ENCODE results near the gene ZNF736. TPM values are rescaled to one million over a fixed set of nuclear protein-coding genes. Genes with fewer than 3 reads are reported as not detected.

ZNF736 gene
- total and polyA plus RNA-seq, 7 experiments from 2014 or later = 1.8 to 54.2 (median 23.9) TPM

DNA sequence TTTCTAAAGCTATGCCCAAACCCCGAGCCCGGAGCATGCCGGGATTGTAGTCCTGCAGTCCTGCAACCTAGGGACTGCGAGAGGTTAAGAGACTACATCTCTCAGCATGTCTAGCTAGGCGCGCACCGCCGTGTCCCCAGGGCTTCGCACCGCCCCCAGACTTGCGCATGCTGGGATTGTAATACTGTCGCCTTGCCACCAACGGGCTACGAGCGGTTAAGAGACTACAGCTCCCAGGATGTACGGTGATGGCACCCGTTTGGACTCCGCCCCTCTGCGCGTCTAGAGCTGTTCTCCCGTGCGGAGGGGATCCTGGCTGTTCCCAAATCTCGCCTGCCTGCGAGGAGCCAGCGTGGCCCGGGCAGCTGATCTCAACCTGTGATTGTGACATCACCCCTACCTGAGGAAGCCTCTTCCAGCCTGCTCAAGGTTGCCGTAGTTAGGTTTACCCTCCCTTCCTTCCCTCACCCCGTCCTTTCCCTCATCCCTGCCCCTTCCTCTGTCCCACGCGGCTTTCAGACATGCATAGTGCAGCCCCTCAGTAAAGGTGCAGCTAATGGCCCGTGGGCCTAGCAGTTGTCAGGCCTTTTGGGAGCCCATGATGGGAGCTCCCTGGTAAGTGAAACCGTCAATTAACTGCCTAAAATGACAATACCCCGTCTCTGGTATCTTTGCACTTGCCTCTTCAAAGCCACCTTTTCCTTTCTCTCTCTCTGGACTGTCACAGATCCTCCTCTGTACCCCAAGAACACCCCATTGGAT, 6.3 kb upstream of the ZNF736 start:
- H3K27me3 ChIP-seq (ENCODE audit: control insufficient read depth in 2 of 2, insufficient read depth in 2 of 2, low read length in 2 of 2) = no peaks in the 10 kb centered on the region
- no peaks in the 10 kb centered on the region for H3K9me3 ChIP-seq (ENCODE audit: control insufficient read depth in 2 of 3, low read length in 3 of 3)
- H3K4me3 Mint-ChIP-seq = peak overlapping the region; percentile 90 to 100 (median 96)
- ChIA-PET POLR2A (interaction anchor here (0.6 to 1.8 kb wide), 11 partner anchors 8 to 731 kb away, joined by 3 to 13 read pairs (median 8); partner anchors contain the start of genes ERV3-1, ZNF107, ZNF138 and ZNF273), CTCF (interaction anchor here (0.6 to 1.4 kb wide), 3 partner anchors 256 to 1573 kb away, joined by 3 read pairs; partner anchors contain the start of gene ZNF680)
- peaks cover 0 to 4% (median 0%) of the 10 kb centered on the region in 5 donors for H3K36me3 Mint-ChIP-seq
- H3K27ac Mint-ChIP-seq = peak overlapping the region; percentile 94 to 99 (median 97)
- H3K4me1 ChIP-seq (ENCODE audit: control insufficient read depth in 2 of 2, insufficient read depth in 2 of 2, low read length in 2 of 2) = peaks cover 0 to 13% of the 10 kb centered on the region in 2 donors
- ATAC-seq (peak; percentile 99), DNase-seq (peak; percentile 76 to 95 (median 93))
- peak overlapping the region; percentile 83 for H3K27ac ChIP-seq (ENCODE audit: low read depth, low read length)
- peaks cover 13 to 30% (median 19%) of the 10 kb centered on the region in 7 donors for H3K4me1 Mint-ChIP-seq
- H3K9me3 Mint-ChIP-seq = no peaks in the 10 kb centered on the region
- no peaks in the 10 kb centered on the region for H3K27me3 Mint-ChIP-seq
- intact Hi-C loops (cut with micrococcal nuclease) = loop anchor here (1.0 to 5.0 kb wide), 13 partner anchors 8 to 1675 kb away; partner anchors contain the start of genes ERV3-1 (in 2 of the 2), VKORC1L1 (in 2 of the 2), ZNF107 (in 2 of the 2) and ZNF138 (in 2 of the 2)
- H3K36me3 ChIP-seq (ENCODE audit: control insufficient read depth in 2 of 3, insufficient read depth in 3 of 3, low read length in 3 of 3) = no peaks in the 10 kb centered on the region
- peak overlapping the region; percentile 95 for H3K4me3 ChIP-seq (ENCODE audit: low read length)

- intact Hi-C loops (cut with micrococcal nuclease) = loop anchor here in 1 of 2 donors (5.0 kb wide), 1 partner anchor 1674 kb away; the partner anchor contains the start of gene GUSB
- no peaks in the 10 kb centered on the region for H3K27me3 Mint-ChIP-seq
- no peaks in the 10 kb centered on the region for H3K27me3 ChIP-seq (ENCODE audit: control insufficient read depth in 2 of 2, insufficient read depth in 2 of 2, low read length in 2 of 2)
- ChIA-PET POLR2A (interaction anchor here (0.6 to 1.8 kb wide), 6 partner anchors 9 to 595 kb away, joined by 3 to 13 read pairs (median 8); partner anchors contain the start of genes ZNF138 and ZNF273), CTCF (interaction anchor here (0.9 kb wide), 1 partner anchor 255 kb away, joined by 3 read pairs; the partner anchor contains the start of gene ZNF680)
- H3K36me3 Mint-ChIP-seq = peaks cover 0 to 8% (median 0%) of the 10 kb centered on the region in 5 donors
- H3K4me3 ChIP-seq (ENCODE audit: low read length) = peak overlapping the region; percentile 95
- H3K9me3 ChIP-seq (ENCODE audit: control insufficient read depth in 2 of 3, low read length in 3 of 3) = no peaks in the 10 kb centered on the region
- ATAC-seq (no peak), DNase-seq (no peak)
- H3K4me3 Mint-ChIP-seq = peak overlapping the region; percentile 90 to 100 (median 96)
- H3K4me1 ChIP-seq (ENCODE audit: control insufficient read depth in 2 of 2, insufficient read depth in 2 of 2, low read length in 2 of 2) = peaks cover 0 to 13% of the 10 kb centered on the region in 2 donors
- H3K36me3 ChIP-seq (ENCODE audit: control insufficient read depth in 2 of 3, insufficient read depth in 3 of 3, low read length in 3 of 3) = no peaks in the 10 kb centered on the region
- peaks cover 16 to 34% (median 22%) of the 10 kb centered on the region in 7 donors for H3K4me1 Mint-ChIP-seq
- H3K9me3 Mint-ChIP-seq = peaks cover 0 to 2% (median 0%) of the 10 kb centered on the region in 11 donors
- H3K27ac ChIP-seq (ENCODE audit: low read depth, low read length) = peak overlapping the region; percentile 83
- H3K27ac Mint-ChIP-seq = peak overlapping the region; percentile 94 to 99 (median 97)
Measured at GRCh38 chr7:64308016-64308270, 5.8 kb upstream of the ZNF736 start.

DNA sequence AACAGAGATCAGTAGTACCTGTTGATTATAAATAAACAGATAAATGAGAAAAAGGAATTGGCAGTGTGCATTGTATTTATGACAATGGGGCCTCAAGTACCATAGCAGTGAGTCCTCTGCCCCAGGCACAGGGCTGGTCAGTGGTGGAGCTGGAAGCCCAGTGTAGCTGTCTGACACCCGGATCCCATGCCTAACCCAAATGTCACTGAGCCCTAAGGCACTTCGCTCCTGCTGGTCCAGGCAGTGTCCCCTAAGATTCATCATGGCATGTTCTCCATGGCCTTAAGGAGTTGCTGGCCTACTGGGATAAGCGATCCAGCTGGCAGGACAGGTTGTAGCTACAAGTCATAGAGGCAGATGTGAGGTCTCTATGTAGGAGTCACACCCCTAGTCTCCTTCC, 3.3 kb upstream of the ZNF736 start:
- ATAC-seq (no peak), DNase-seq (no peak)
- H3K4me1 ChIP-seq (ENCODE audit: control insufficient read depth in 2 of 2, insufficient read depth in 2 of 2, low read length in 2 of 2) = peaks cover 8 to 25% of the 10 kb centered on the region in 2 donors
- H3K27ac ChIP-seq (ENCODE audit: low read depth, low read length) = no peak overlapping the region
- no peak overlapping the region for H3K4me3 Mint-ChIP-seq
- POLR2A ChIA-PET = no interaction called here
- intact Hi-C loops (cut with micrococcal nuclease) = loop anchor here in 1 of 2 donors (5.0 to 10.0 kb wide), 2 partner anchors 1804 to 1897 kb away; partner anchors contain the start of genes CRCP and TPST1
- H3K27me3 Mint-ChIP-seq = no peaks in the 10 kb centered on the region
- peaks cover 29 to 58% (median 45%) of the 10 kb centered on the region in 7 donors for H3K4me1 Mint-ChIP-seq
- no peaks in the 10 kb centered on the region for H3K27me3 ChIP-seq (ENCODE audit: control insufficient read depth in 2 of 2, insufficient read depth in 2 of 2, low read length in 2 of 2)
- H3K4me3 ChIP-seq (ENCODE audit: low read length) = no peak overlapping the region
- H3K36me3 Mint-ChIP-seq = peaks cover 0 to 14% (median 0%) of the 10 kb centered on the region in 5 donors
- CTCF ChIA-PET = no interaction called here
- H3K36me3 ChIP-seq (ENCODE audit: control insufficient read depth in 2 of 3, insufficient read depth in 3 of 3, low read length in 3 of 3) = peaks cover 0 to 4% (median 0%) of the 10 kb centered on the region in 3 experiments
- H3K27ac Mint-ChIP-seq = no peak overlapping the region
- H3K9me3 ChIP-seq (ENCODE audit: control insufficient read depth in 2 of 3, low read length in 3 of 3) = no peaks in the 10 kb centered on the region
- peaks cover 0 to 2% (median 0%) of the 10 kb centered on the region in 11 donors for H3K9me3 Mint-ChIP-seq

DNA sequence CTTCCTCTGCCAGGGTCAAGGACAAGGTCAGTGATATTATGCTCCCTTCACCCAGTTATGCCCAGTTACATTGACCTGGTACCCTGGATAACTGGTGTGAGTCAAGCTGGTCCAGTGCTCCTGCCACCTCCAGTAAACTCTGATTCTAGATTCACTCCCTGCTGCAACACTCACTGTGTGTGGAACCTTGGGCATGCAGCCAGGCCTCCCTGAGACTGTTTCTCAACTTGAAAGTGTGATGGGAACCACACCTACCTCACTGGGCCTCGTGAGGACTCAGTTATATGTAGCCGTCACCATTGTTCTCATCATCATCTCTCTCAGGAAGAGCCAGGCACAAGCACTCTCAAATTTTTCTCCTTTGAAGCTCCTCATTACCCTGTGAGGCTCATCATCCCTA, 935 bp upstream of the ZNF736 start:
- H3K4me3 Mint-ChIP-seq = peak overlapping the region in 3 of 10 donors; percentile 25 to 90 (median 38)
- Histone ChIP-seq H3K36me3 (ENCODE audit: control insufficient read depth in 2 of 3, insufficient read depth in 3 of 3, low read length in 3 of 3) (peaks cover 0 to 8% (median 0%) of the 10 kb centered on the region in 3 experiments), H3K4me1 (ENCODE audit: control insufficient read depth in 2 of 2, insufficient read depth in 2 of 2, low read length in 2 of 2) (peaks cover 8 to 15% of the 10 kb centered on the region in 2 donors), H3K27ac (ENCODE audit: low read depth, low read length) (peak overlapping the region; percentile 88), H3K4me3 (ENCODE audit: low read length) (no peak overlapping the region), H3K27me3 (ENCODE audit: control insufficient read depth in 2 of 2, insufficient read depth in 2 of 2, low read length in 2 of 2) (no peaks in the 10 kb centered on the region), H3K9me3 (ENCODE audit: control insufficient read depth in 2 of 3, low read length in 3 of 3) (no peaks in the 10 kb centered on the region)
- ChIA-PET CTCF (no interaction called here), POLR2A (interaction anchor here (1.2 to 2.7 kb wide), 4 partner anchors 352 to 694 kb away, joined by 3 to 20 read pairs (median 9); partner anchors contain the start of genes ERV3-1, ZNF107 and ZNF138)
- H3K9me3 Mint-ChIP-seq = peaks cover 0 to 16% (median 0%) of the 10 kb centered on the region in 11 donors
- intact Hi-C loops (cut with micrococcal nuclease) = loop anchor here (1.0 to 10.0 kb wide), 9 partner anchors 250 to 1894 kb away; partner anchors contain the start of genes CRCP (in 1 of the 2), TPST1 (in 1 of the 2), ZNF107 (in 1 of the 2) and ZNF138 (in 1 of the 2)
- peaks cover 0 to 26% (median 18%) of the 10 kb centered on the region in 5 donors for H3K36me3 Mint-ChIP-seq
- DNase-seq (no peak), ATAC-seq (no peak)
- H3K27me3 Mint-ChIP-seq = no peaks in the 10 kb centered on the region
- peaks cover 24 to 56% (median 38%) of the 10 kb centered on the region in 7 donors for H3K4me1 Mint-ChIP-seq
- peak overlapping the region in 7 of 9 donors; percentile 73 to 100 (median 93) for H3K27ac Mint-ChIP-seq

- H3K4me1 Mint-ChIP-seq = peaks cover 22 to 53% (median 41%) of the 10 kb centered on the region in 7 donors
- Histone ChIP-seq H3K9me3 (ENCODE audit: control insufficient read depth in 2 of 3, low read length in 3 of 3) (no peaks in the 10 kb centered on the region), H3K36me3 (ENCODE audit: control insufficient read depth in 2 of 3, insufficient read depth in 3 of 3, low read length in 3 of 3) (peaks cover 0 to 8% (median 0%) of the 10 kb centered on the region in 3 experiments), H3K27me3 (ENCODE audit: control insufficient read depth in 2 of 2, insufficient read depth in 2 of 2, low read length in 2 of 2) (no peaks in the 10 kb centered on the region), H3K4me1 (ENCODE audit: control insufficient read depth in 2 of 2, insufficient read depth in 2 of 2, low read length in 2 of 2) (peaks cover 8 to 12% of the 10 kb centered on the region in 2 donors), H3K27ac (ENCODE audit: low read depth, low read length) (peak overlapping the region; percentile 88), H3K4me3 (ENCODE audit: low read length) (peak overlapping the region; percentile 81)
- no peaks in the 10 kb centered on the region for H3K27me3 Mint-ChIP-seq
- H3K36me3 Mint-ChIP-seq = peaks cover 0 to 29% (median 25%) of the 10 kb centered on the region in 5 donors
- no peak for DNase-seq
- ChIA-PET POLR2A (interaction anchor here (0.8 to 2.7 kb wide), 9 partner anchors 9 to 1059 kb away, joined by 3 to 20 read pairs (median 5); partner anchors contain the start of genes ERV3-1, ZNF107, ZNF138 and ZNF680), CTCF (no interaction called here)
- intact Hi-C loops (cut with micrococcal nuclease) = loop anchor here in 1 of 2 donors (1.0 to 10.0 kb wide), 4 partner anchors 480 to 1893 kb away; partner anchors contain the start of genes CRCP, TPST1 and ZNF138
- H3K9me3 Mint-ChIP-seq = peaks cover 0 to 25% (median 4%) of the 10 kb centered on the region in 11 donors
- ATAC-seq = no peak
- peak overlapping the region; percentile 90 to 100 (median 98) for H3K4me3 Mint-ChIP-seq
- H3K27ac Mint-ChIP-seq = peak overlapping the region; percentile 88 to 100 (median 97)
Measured at GRCh38 chr7:64314566-64314965, 805 bp downstream of the ZNF736 start.
